Kidney capillary endothelial cell (primary cell): Measurements from ENCODE around the gene CERS6.
"Not testable (repeated sequence)": the region's sequence is repeated elsewhere in the genome, so short reads cannot be mapped to it uniquely, and the experiment has no call there.

ENCODE experiments used
- DNase-seq: peaks from one replicate; pipeline ENCODE4 v3.0.0-alpha.2; 2018; ENCODE audit warnings: low spot score

CERS6 gene

GRCh38 chr2:168773719-168774521 is 317.8 kb downstream of the CERS6 start:
- peak; percentile 73 for DNase-seq

- no peak for DNase-seq
Measured at GRCh38 chr2:168775837-168776236, 319.8 kb downstream of the CERS6 start.

GRCh38 chr2:168780669-168781071 is 324.6 kb downstream of the CERS6 start:
- no peak for DNase-seq

- DNase-seq = no peak
Measured at GRCh38 chr2:168781191-168781817, 325.2 kb downstream of the CERS6 start.

- no peak for DNase-seq
Measured at GRCh38 chr2:168782271-168782670, 326.2 kb downstream of the CERS6 start.

GRCh38 chr2:168784993-168785392 is 328.9 kb downstream of the CERS6 start:
- DNase-seq = no peak

GRCh38 chr2:168787098-168787781 is 331.2 kb downstream of the CERS6 start:
- no peak for DNase-seq

- DNase-seq = no peak
Measured at GRCh38 chr2:168787782-168788376, 331.8 kb downstream of the CERS6 start.

GRCh38 chr2:168789776-168790175 is 333.7 kb downstream of the CERS6 start:
- no peak for DNase-seq

- no peak for DNase-seq
Measured at GRCh38 chr2:168790226-168790902, 334.3 kb downstream of the CERS6 start.

GRCh38 chr2:168791140-168791539 is 335.1 kb downstream of the CERS6 start:
- not testable (repeated sequence) for DNase-seq

GRCh38 chr2:168793596-168793995 is 337.5 kb downstream of the CERS6 start:
- no peak for DNase-seq

- DNase-seq = no peak
Measured at GRCh38 chr2:168794968-168795367, 338.9 kb downstream of the CERS6 start.

GRCh38 chr2:168796090-168796577 is 340.1 kb downstream of the CERS6 start:
- no peak for DNase-seq

- DNase-seq = peak; percentile 62
Measured at GRCh38 chr2:168796583-168797285, 340.7 kb downstream of the CERS6 start.

- DNase-seq = no peak
Measured at GRCh38 chr2:168797286-168797655, 341.2 kb downstream of the CERS6 start.

GRCh38 chr2:168798076-168798887 is 342.2 kb downstream of the CERS6 start:
- DNase-seq = no peak

GRCh38 chr2:168798888-168799410 is 342.9 kb downstream of the CERS6 start:
- no peak for DNase-seq

GRCh38 chr2:168801471-168801870 is 345.4 kb downstream of the CERS6 start:
- DNase-seq = no peak
